ENCODE measurements around the gene TEPSIN. TPM values are rescaled to one million over a fixed set of nuclear protein-coding genes. Genes with fewer than 3 reads are reported as not detected.

Gene TEPSIN
- total RNA-seq, 1 experiment from 2014 or later: 40.7 TPM

- no peak for ATAC-seq
- TF ChIP-seq TCF7 (CRISPR knock-in tag; IDR thresholded peaks at IDR 0.05; ENCODE audit: low read depth) (no peak), NFYB (CRISPR knock-in tag; conservative IDR thresholded peaks at IDR 0.05; ENCODE audit: low read depth) (no peak), ATF2 (CRISPR knock-in tag; IDR thresholded peaks at IDR 0.05; ENCODE audit: borderline replicate concordance, low read depth) (no peak), CTCF (IDR thresholded peaks at IDR 0.05) (no peak)
- H3K27ac Mint-ChIP-seq: peak overlapping the region; percentile 70
- H3K27me3 Mint-ChIP-seq (ENCODE audit: low read depth): no peaks in the 10 kb centered on the region
- no peaks in the 10 kb centered on the region; the same call in 1 of the 2 replicates for H3K9me3 Mint-ChIP-seq
- H3K4me1 Mint-ChIP-seq: peaks cover 24% of the 10 kb centered on the region
- CTCF ChIA-PET: interaction anchor here (0.7 to 3.0 kb wide), 12 partner anchors 11 to 300 kb away, joined by 3 to 17 read pairs (median 4); partner anchors contain the start of genes CEP131 and FAAP100
- DNase-seq (ENCODE audit: low spot score): no peak
- H3K36me3 Mint-ChIP-seq: 0 out of 2 replicates have a peak, but pooled peaks cover 6% of the 10 kb centered on the region
- POLR2A ChIA-PET: no interaction called here
- no peak overlapping the region for H3K4me3 Mint-ChIP-seq
Measured at GRCh38 chr17:81252326-81252986, 13.6 kb upstream of the TEPSIN start.

DNA sequence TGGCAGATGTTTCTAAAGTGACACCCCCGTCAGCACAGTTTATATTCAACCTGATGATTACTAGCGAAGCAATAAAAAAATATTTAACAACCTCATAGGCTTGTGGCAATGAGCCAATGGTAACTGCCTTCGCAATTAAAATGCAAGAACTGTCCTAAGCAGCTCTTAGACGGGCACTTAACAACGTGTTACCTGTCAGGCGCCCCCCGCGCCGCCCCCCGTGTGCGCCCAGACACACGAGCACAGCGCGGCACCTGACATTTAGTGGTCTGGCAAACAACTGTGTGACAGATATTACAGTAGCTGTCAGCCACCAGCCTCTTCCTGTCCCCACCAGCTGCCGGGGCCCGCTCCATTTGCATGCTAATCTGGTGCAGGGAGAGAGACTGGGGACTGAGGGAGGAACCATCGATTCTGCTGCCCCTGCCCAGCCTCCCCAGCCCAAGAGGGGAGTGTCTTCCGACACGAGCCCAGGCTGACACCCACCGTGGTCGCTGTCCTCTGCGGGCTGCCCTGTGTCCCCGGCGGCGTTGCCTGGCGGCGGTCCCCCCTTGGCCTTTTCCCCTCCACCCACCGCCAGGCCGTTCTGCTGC lies 12.9 kb upstream of the TEPSIN start:
- H3K4me3 Mint-ChIP-seq: no peak overlapping the region
- POLR2A ChIA-PET: no interaction called here
- CTCF ChIA-PET: interaction anchor here (1.3 to 1.8 kb wide), 4 partner anchors 150 to 272 kb away, joined by 3 to 9 read pairs (median 5); no protein-coding TSS in a partner anchor
- TF ChIP-seq MYBL2 (CRISPR knock-in tag; IDR thresholded peaks at IDR 0.05) (no peak), KAT7 (CRISPR knock-in tag; IDR thresholded peaks at IDR 0.05; ENCODE audit: borderline replicate concordance) (no peak), ZNF281 (CRISPR knock-in tag; IDR thresholded peaks at IDR 0.05) (no peak), ZNF532 (CRISPR knock-in tag; IDR thresholded peaks at IDR 0.05; ENCODE audit: borderline replicate concordance) (no peak), ZMAT4 (CRISPR knock-in tag; IDR thresholded peaks at IDR 0.05) (no peak), ZBTB21 (CRISPR knock-in tag; IDR thresholded peaks at IDR 0.05; ENCODE audit: borderline replicate concordance) (no peak), ZNF416 (CRISPR knock-in tag; IDR thresholded peaks at IDR 0.05) (no peak), ZNF512 (CRISPR knock-in tag; IDR thresholded peaks at IDR 0.05; ENCODE audit: borderline replicate concordance) (no peak), PRDM15 (CRISPR knock-in tag; IDR thresholded peaks at IDR 0.05) (no peak), ZNF671 (CRISPR knock-in tag; IDR thresholded peaks at IDR 0.05) (no peak), ESRRA (CRISPR knock-in tag; IDR thresholded peaks at IDR 0.05; ENCODE audit: borderline replicate concordance) (no peak), PRRX2 (CRISPR knock-in tag; IDR thresholded peaks at IDR 0.05) (no peak)

More for the DNA sequence above, 12.9 kb upstream of the TEPSIN start:
- H3K27ac Mint-ChIP-seq: no peak overlapping the region
- 0 out of 2 replicates have a peak, but pooled peaks cover 6% of the 10 kb centered on the region for H3K36me3 Mint-ChIP-seq
- no peaks in the 10 kb centered on the region; the same call in 1 of the 2 replicates for H3K9me3 Mint-ChIP-seq
- no peak for DNase-seq (ENCODE audit: low spot score)
- no peak for ATAC-seq
- no peaks in the 10 kb centered on the region for H3K27me3 Mint-ChIP-seq (ENCODE audit: low read depth)
- H3K4me1 Mint-ChIP-seq: peaks cover 24% of the 10 kb centered on the region

All from WTC11 (cell line).